ENCODE results near the gene THEM5.

DNA sequence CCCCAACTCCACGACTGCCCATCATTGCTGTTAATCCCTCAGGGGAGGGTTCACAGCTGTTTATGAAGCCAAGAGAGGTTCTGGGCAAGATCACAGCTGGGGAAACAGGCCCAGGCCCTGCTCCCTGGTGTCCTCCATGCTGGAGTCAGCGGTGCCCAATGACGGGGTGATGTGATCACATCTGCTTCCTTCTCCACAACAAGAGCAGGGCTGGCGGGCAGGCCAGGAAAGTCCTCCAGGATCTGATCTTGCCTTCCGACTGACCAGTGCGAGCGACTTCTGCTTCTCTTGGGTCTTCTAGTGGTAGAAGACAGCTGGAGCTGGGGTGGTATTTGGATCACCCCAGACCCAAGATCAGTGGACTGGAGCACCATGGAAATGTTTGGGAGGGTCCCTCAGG lies 47.3 kb downstream of the THEM5 start:
- TF ChIP-seq, protein P1, sequence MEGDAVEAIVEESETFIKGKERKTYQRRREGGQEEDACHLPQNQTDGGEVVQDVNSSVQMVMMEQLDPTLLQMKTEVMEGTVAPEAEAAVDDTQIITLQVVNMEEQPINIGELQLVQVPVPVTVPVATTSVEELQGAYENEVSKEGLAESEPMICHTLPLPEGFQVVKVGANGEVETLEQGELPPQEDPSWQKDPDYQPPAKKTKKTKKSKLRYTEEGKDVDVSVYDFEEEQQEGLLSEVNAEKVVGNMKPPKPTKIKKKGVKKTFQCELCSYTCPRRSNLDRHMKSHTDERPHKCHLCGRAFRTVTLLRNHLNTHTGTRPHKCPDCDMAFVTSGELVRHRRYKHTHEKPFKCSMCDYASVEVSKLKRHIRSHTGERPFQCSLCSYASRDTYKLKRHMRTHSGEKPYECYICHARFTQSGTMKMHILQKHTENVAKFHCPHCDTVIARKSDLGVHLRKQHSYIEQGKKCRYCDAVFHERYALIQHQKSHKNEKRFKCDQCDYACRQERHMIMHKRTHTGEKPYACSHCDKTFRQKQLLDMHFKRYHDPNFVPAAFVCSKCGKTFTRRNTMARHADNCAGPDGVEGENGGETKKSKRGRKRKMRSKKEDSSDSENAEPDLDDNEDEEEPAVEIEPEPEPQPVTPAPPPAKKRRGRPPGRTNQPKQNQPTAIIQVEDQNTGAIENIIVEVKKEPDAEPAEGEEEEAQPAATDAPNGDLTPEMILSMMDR (IDR thresholded peaks at IDR 0.05) = no peak
- TF ChIP-seq POLR2A (IDR thresholded peaks at IDR 0.05) = no peak

All from uterus (tissue), 2 donors.